Lower leg skin (tissue), 4 donors: ENCODE measurements around the gene ZC3HAV1L. TPM values are rescaled to one million over a fixed set of nuclear protein-coding genes. Genes with fewer than 3 reads are reported as not detected.
A peak's percentile ranks its signal among the peaks of the same experiment; 100 is the strongest.

Experiments
- DNase-seq, 2 donors: peaks; one replicate each; pipeline ENCODE4 v3.0.0-alpha.2; 2019; ENCODE audit warnings: low spot score in 2 of 2
- H3K4me3 ChIP-seq: fragments of 200-600 bp; sonication (generic); 2 replicates; pipeline ENCODE4 v1.5.1; 2017; ENCODE audit warnings: mild to moderate bottlenecking, low read depth; ENCODE audit not compliant: poor library complexity, severe bottlenecking
- CTCF ChIP-seq, 3 donors: fragments of 450-650 bp; IDR thresholded peaks; one replicate each; pipeline ENCODE4 v1.5.1; 2016; ENCODE audit warnings: antibody characterized with exemption in 3 of 3, mild to moderate bottlenecking in 3 of 3, moderate library complexity in 2 of 3
- POLR2A ChIP-seq, 2 donors: fragments of 450-650 bp; IDR thresholded peaks; one replicate each; pipeline ENCODE4 v1.6.1; 2016 to 2017; ENCODE audit warnings: antibody characterized with exemption in 2 of 2, mild to moderate bottlenecking in 1 of 2, moderate library complexity in 1 of 2
- WGBS, 2 donors: methylation state at CpG; one replicate each; pipeline ENCODE4 v1.1.5; 2018; 5-methylcytosine and 5-hydroxymethylcytosine counted together
- intact Hi-C: fragments of 100-400 bp; cut with DNase I; formaldehyde crosslinking; loops from one replicate; pipeline ENCODE4 v1.15.0; 2023; ENCODE audit warnings: low total_unique reads
- total RNA-seq, 4 donors: library from RNA; depleted of rRNA; stranded (reverse); fragments of >200 nt; gene quantifications; one replicate each; pipeline ENCODE4 v1.1.0, GENCODE V29; 2016

The ZC3HAV1L gene
- total RNA-seq: 10 to 100 TPM; 16.2 to 47.4 (median 30.6) TPM

GRCh38 chr7:139035586-139036353 is at the start of gene ZC3HAV1L:
Gene ZC3HAV1L (minus strand): TSS chr7:139036042. CDS start chr7:139036017, 25 bp downstream.
- WGBS, 2 donors: 2% methylated on average over 28 to 31 of the region's 82 CpGs
- peak; percentile 35 to 87 for DNase-seq
- peak within 1 kb of the TSS; percentile 57 for H3K4me3 ChIP-seq
- no peak for TF ChIP-seq POLR2A (IDR thresholded peaks at IDR 0.05)
- no peak for TF ChIP-seq CTCF (IDR thresholded peaks at IDR 0.05)
- intact Hi-C loops: loop anchor here (2.0 kb wide), 1 partner anchor 59 kb away; no protein-coding TSS in a partner anchor

- DNase-seq: no peak
- no peak overlapping the region for H3K4me3 ChIP-seq
- 89 to 90% methylated on average over 5 of the region's 5 CpGs for WGBS, 2 donors
- TF ChIP-seq CTCF (IDR thresholded peaks at IDR 0.05): no peak
- TF ChIP-seq POLR2A (IDR thresholded peaks at IDR 0.05): no peak
- intact Hi-C loops: no loop called here
Measured at GRCh38 chr7:139084709-139085108, 48.9 kb upstream of the ZC3HAV1L start.

GRCh38 chr7:139081584-139081983 is 45.7 kb upstream of the ZC3HAV1L start:
- intact Hi-C loops: no loop called here
- H3K4me3 ChIP-seq: no peak overlapping the region
- no peak for DNase-seq
- TF ChIP-seq POLR2A (IDR thresholded peaks at IDR 0.05) (no peak), CTCF (IDR thresholded peaks at IDR 0.05) (no peak)

- WGBS, 2 donors: 49 to 56% methylated on average over 8 of the region's 8 CpGs
- TF ChIP-seq POLR2A (IDR thresholded peaks at IDR 0.05) (no peak), CTCF (IDR thresholded peaks at IDR 0.05) (no peak)
- intact Hi-C loops: no loop called here
Measured at GRCh38 chr7:139080905-139081304, 45.1 kb upstream of the ZC3HAV1L start.

GRCh38 chr7:139079861-139080260 is 44.0 kb upstream of the ZC3HAV1L start:
- 96% methylated on average over 15 of the region's 15 CpGs for WGBS, 2 donors
- DNase-seq: no peak
- H3K4me3 ChIP-seq: no peak overlapping the region
- intact Hi-C loops: loop anchor here (5.0 kb wide), 1 partner anchor 63 kb away; no protein-coding TSS in a partner anchor
- TF ChIP-seq CTCF (IDR thresholded peaks at IDR 0.05): no peak
- no peak for TF ChIP-seq POLR2A (IDR thresholded peaks at IDR 0.05)

More at GRCh38 chr7:139080905-139081304, 45.1 kb upstream of the ZC3HAV1L start:
- DNase-seq: no peak
- H3K4me3 ChIP-seq: no peak overlapping the region
